GM12878 (cell line): ENCODE results near the gene ANO1. TPM values are rescaled to one million over a fixed set of nuclear protein-coding genes. Genes with fewer than 3 reads are reported as not detected.

Source experiments
- ATAC-seq: fragments of 200-7000 bp; cut with Tn5 transposase; 3 replicates; pipeline ENCODE4 v1.9.1; 2020; ENCODE audit warnings: mild to moderate bottlenecking, moderate library complexity
- BruUV-seq: library from RNA; stranded (reverse); fragments of 400-500 nt; replicated peaks from 2 replicates; lab custom pipeline; 2021; lab: Mats Ljungman, UMichigan
- CTCF ChIA-PET: fragments of 300-600 bp; sonication (Branson Sonifier 250); formaldehyde crosslinking; extraction: SDS; loops from one replicate; lab custom pipeline; 2021; ENCODE audit warnings: inconsistent platforms; lab: Yijun Ruan, JAX
- POLR2A ChIA-PET: fragments of 350-600 bp; formaldehyde crosslinking; extraction: SDS; loops from one replicate; lab custom pipeline; 2021; ENCODE audit warnings: inconsistent platforms; lab: Charles Lee
- RAD21 ChIA-PET: fragments of 300-600 bp; sonication (Branson Sonifier 250); formaldehyde crosslinking; loops from one replicate; lab custom pipeline; 2023; ENCODE audit warnings: antibody characterized with exemption; ENCODE audit not compliant: unreplicated experiment; lab: Charles Lee
- SMC1A ChIA-PET: fragments of 300-600 bp; sonication (Branson Sonifier 250); formaldehyde crosslinking; loops from one replicate; lab custom pipeline; 2023; ENCODE audit not compliant: unreplicated experiment, uncharacterized antibody; lab: Charles Lee
- DNase-seq: peaks from one replicate; pipeline ENCODE4 v3.0.0-alpha.2; 2011; ENCODE audit warnings: low read depth, low spot score
- FAIRE-seq: peaks from 3 replicates; lab custom pipeline; 2011; peaks lifted over from hg19 to GRCh38; lab: Jason Lieb, UNC
- H2AFZ ChIP-seq: 2 replicates; pipeline ENCODE4 v1.6.0; 2011; ENCODE audit warnings: low read depth, low read length, control low read depth; ENCODE audit not compliant: control insufficient read depth
- H3K27ac ChIP-seq: 2 replicates; pipeline ENCODE4 v1.5.1; 2011; ENCODE audit warnings: control low read depth; ENCODE audit not compliant: control insufficient read depth, insufficient read depth
- H3K27me3 ChIP-seq, 2 experiments: replicated peaks in 1 of 2; 2 replicates each; pipeline versions ENCODE4 v1.6.0 to v1.6.1; 2011; ENCODE audit warnings: low read length in 1 of 2; ENCODE audit not compliant: control insufficient read depth in 2 of 2, insufficient read depth in 2 of 2
- H3K36me3 ChIP-seq, 2 experiments: 2 replicates each; pipeline ENCODE4 v1.5.1; 2011; ENCODE audit warnings: low read length in 1 of 2; ENCODE audit not compliant: control insufficient read depth in 2 of 2, insufficient read depth in 2 of 2
- H3K4me1 ChIP-seq: 2 replicates; pipeline ENCODE4 v1.6.1; 2011; ENCODE audit warnings: mild to moderate bottlenecking, low read length, moderate library complexity, mixed read lengths; ENCODE audit not compliant: control insufficient read depth, insufficient read depth
- H3K4me2 ChIP-seq: 2 replicates; pipeline ENCODE4 v1.6.0; 2011; ENCODE audit warnings: control low read depth; ENCODE audit not compliant: control insufficient read depth, insufficient read depth
- H3K4me3 ChIP-seq: fragments of 200-600 bp; sonication (generic); 2 replicates; pipeline ENCODE4 v1.5.1; 2016
- H3K79me2 ChIP-seq: 2 replicates; pipeline ENCODE4 v1.6.0; 2011; ENCODE audit warnings: low read length; ENCODE audit not compliant: control insufficient read depth, insufficient read depth
- H3K9ac ChIP-seq: 2 replicates; pipeline ENCODE4 v1.8.0; 2011; ENCODE audit warnings: low read length, control low read depth, mixed read lengths; ENCODE audit not compliant: control insufficient read depth, insufficient read depth
- H3K9me3 ChIP-seq: replicated peaks from 3 replicates; pipeline ENCODE4 v1.5.1; 2011; ENCODE audit warnings: mild to moderate bottlenecking, low read length; ENCODE audit not compliant: control insufficient read depth, insufficient read depth
- H4K20me1 ChIP-seq: 2 replicates; pipeline ENCODE4 v1.6.0; 2011; ENCODE audit not compliant: control insufficient read depth, insufficient read depth
- CBFB ChIP-seq: IDR thresholded peaks from 2 replicates; pipeline ENCODE4 v1.6.1; 2016; ENCODE audit warnings: antibody characterized with exemption, low read depth
- DPF2 ChIP-seq: fragments of 450-650 bp; IDR thresholded peaks from 2 replicates; pipeline ENCODE4 v1.6.1; 2017; ENCODE audit warnings: mild to moderate bottlenecking
- EGR1 ChIP-seq, 2 experiments: IDR thresholded peaks; 1 replicate in 1 of 2; 2 replicates in 1 of 2; pipeline ENCODE4 v1.6.1; 2011 to 2012; ENCODE audit warnings: low read depth in 2 of 2, low read length in 2 of 2, borderline replicate concordance in 1 of 2, mild to moderate bottlenecking in 1 of 2, moderate library complexity in 1 of 2
- JUNB ChIP-seq: IDR thresholded peaks from 2 replicates; pipeline ENCODE4 v1.6.1; 2016; ENCODE audit warnings: antibody characterized with exemption, mild to moderate bottlenecking
- JUND ChIP-seq: IDR thresholded peaks from 2 replicates; pipeline ENCODE4 v1.6.1; 2012; ENCODE audit warnings: low read depth, mild to moderate bottlenecking, low read length, improper control_type of control experiment, moderate library complexity
- MXI1 ChIP-seq: fragments of 150-350 bp; IDR thresholded peaks from 2 replicates; pipeline ENCODE4 v1.6.1; 2011; ENCODE audit warnings: low read depth, mild to moderate bottlenecking, inconsistent platforms, low read length, improper control_type of control experiment
- POLR2AphosphoS2 ChIP-seq: IDR thresholded peaks from 2 replicates; pipeline ENCODE4 v1.6.1; 2011; ENCODE audit warnings: low read depth, mild to moderate bottlenecking, low read length, improper control_type of control experiment, moderate library complexity
- TCF12 ChIP-seq: IDR thresholded peaks from 2 replicates; pipeline ENCODE4 v1.6.1; 2011; ENCODE audit warnings: low read depth, mild to moderate bottlenecking, low read length
- ZNF207 ChIP-seq: fragments of 450-650 bp; IDR thresholded peaks from 2 replicates; pipeline ENCODE4 v1.6.1; 2014; ENCODE audit warnings: antibody characterized with exemption, mild to moderate bottlenecking, borderline replicate concordance
- ZNF384 ChIP-seq: IDR thresholded peaks from 2 replicates; pipeline ENCODE4 v1.6.1; 2012; ENCODE audit warnings: low read depth, mild to moderate bottlenecking, low read length, improper control_type of control experiment, borderline replicate concordance
- ZSCAN29 ChIP-seq: fragments of 450-650 bp; IDR thresholded peaks from 2 replicates; pipeline ENCODE4 v1.6.1; 2017; ENCODE audit warnings: mild to moderate bottlenecking, moderate library complexity
- WGBS: methylation state at CpG from one replicate; pipeline ENCODE4 v1.1.6; 2016; ENCODE audit warnings: low lambda C conversion rate; ENCODE audit not compliant: insufficient replicate concordance, insufficient coverage; ENCODE audit errors: missing lambda C conversion rate; 5-methylcytosine and 5-hydroxymethylcytosine counted together
- in situ Hi-C: fragments of 300-500 bp; cut with MboI; formaldehyde crosslinking; loops from 9 replicates; pipeline ENCODE4 v1.14.3; 2018; ENCODE audit warnings: mixed read lengths
- intact Hi-C: fragments of 100-400 bp; cut with micrococcal nuclease; formaldehyde crosslinking; loops from one replicate; pipeline ENCODE4 v1.14.2; 2022; ENCODE audit not compliant: unreplicated experiment
- polyA plus RNA-seq, 11 experiments: library from polyadenylated mRNA; depleted of rRNA in 4 of 11; unstranded in 6 of 11; stranded (reverse) in 5 of 11; fragments of >200 nt; fragmentation: Nextera tagmentation in 4 of 11; fragmentation: Illumina TruSeq in 1 of 11; extraction: Ambion mirVana in 4 of 11; extraction: Trizol in 1 of 11; gene quantifications; 1 replicate in 1 of 11; 2 replicates in 10 of 11; pipeline versions ENCODE4 v1.2.1 to v1.2.3, GENCODE V29; 2011 to 2016; ENCODE audit warnings: inconsistent platforms in 2 of 11, missing spikeins in 2 of 11, low read depth in 1 of 11
- total RNA-seq, 4 experiments: library from RNA; depleted of rRNA in 3 of 4; stranded (reverse); fragments of >200 nt in 3 of 4; fragmentation: Illumina TruSeq in 1 of 4; extraction: Trizol in 1 of 4; gene quantifications; 2 replicates each; pipeline versions ENCODE4 v1.2.1 to v1.2.3, GENCODE V29; 2013 to 2021
- TF ChIP-seq, protein P1 (sequence below), 3 experiments: IDR thresholded peaks in 2 of 3; conservative IDR thresholded peaks in 1 of 3; 2 replicates each; pipeline ENCODE4 v1.5.1; 2011; ENCODE audit warnings: low read depth in 3 of 3, low read length in 3 of 3, mild to moderate bottlenecking in 3 of 3, control low read depth in 2 of 3, moderate library complexity in 2 of 3, inconsistent platforms in 1 of 3, mixed read lengths in 1 of 3; ENCODE audit not compliant: control insufficient read depth in 2 of 3, insufficient read depth in 1 of 3; ENCODE audit errors: extremely low read depth in 1 of 3
- TF ChIP-seq, protein P2 (sequence below): fragments of 450-650 bp; IDR thresholded peaks from 2 replicates; pipeline ENCODE4 v1.6.1; 2016; ENCODE audit warnings: mild to moderate bottlenecking, moderate library complexity, borderline replicate concordance

The ANO1 gene
- total and polyA plus RNA-seq, 10 of the 15 experiments (the other 5 are each of a cell fraction or from before 2014, with no cell fraction given): 0.01 to 0.38 (median 0.06) TPM; not detected in 7

DNA sequence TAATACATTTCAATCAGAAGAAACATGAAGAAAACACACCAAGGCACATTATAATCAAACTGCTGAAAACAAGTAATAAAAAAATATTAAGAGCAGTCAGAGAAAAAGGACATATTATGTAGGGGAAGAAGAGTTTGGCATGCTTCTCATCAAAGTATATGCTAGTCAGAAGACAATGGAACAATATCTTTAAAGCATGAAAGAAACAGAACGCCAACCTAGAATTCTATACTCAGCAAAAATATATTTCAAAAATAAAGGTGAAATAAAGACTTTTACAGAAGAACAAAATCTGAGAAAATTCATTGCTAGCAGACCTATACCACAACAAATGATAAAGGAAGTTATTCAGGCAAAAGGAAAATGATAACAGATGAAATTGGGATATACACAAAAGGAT is 34.6 kb upstream of the ANO1 start:
- TF ChIP-seq CBFB (no peak), ZNF207 (no peak), POLR2AphosphoS2 (no peak), ZSCAN29 (no peak), JUND (no peak), JUNB (no peak), MXI1 (no peak), ZNF384 (no peak), TCF12 (no peak), DPF2 (no peak), EGR1 (IDR thresholded peaks at IDR 0.05; ENCODE audit: borderline replicate concordance in 1 of 2, low read depth in 2 of 2, low read length in 2 of 2) (no peak)
- TF ChIP-seq, protein P1, sequence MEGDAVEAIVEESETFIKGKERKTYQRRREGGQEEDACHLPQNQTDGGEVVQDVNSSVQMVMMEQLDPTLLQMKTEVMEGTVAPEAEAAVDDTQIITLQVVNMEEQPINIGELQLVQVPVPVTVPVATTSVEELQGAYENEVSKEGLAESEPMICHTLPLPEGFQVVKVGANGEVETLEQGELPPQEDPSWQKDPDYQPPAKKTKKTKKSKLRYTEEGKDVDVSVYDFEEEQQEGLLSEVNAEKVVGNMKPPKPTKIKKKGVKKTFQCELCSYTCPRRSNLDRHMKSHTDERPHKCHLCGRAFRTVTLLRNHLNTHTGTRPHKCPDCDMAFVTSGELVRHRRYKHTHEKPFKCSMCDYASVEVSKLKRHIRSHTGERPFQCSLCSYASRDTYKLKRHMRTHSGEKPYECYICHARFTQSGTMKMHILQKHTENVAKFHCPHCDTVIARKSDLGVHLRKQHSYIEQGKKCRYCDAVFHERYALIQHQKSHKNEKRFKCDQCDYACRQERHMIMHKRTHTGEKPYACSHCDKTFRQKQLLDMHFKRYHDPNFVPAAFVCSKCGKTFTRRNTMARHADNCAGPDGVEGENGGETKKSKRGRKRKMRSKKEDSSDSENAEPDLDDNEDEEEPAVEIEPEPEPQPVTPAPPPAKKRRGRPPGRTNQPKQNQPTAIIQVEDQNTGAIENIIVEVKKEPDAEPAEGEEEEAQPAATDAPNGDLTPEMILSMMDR (IDR thresholded peaks at IDR 0.05 in 2 of 3, conservative IDR thresholded peaks at IDR 0.05 in 1 of 3; ENCODE audit: control insufficient read depth in 2 of 3, extremely low read depth in 1 of 3, insufficient read depth in 1 of 3, low read depth in 3 of 3, low read length in 3 of 3): no peak
- TF ChIP-seq, protein P2, sequence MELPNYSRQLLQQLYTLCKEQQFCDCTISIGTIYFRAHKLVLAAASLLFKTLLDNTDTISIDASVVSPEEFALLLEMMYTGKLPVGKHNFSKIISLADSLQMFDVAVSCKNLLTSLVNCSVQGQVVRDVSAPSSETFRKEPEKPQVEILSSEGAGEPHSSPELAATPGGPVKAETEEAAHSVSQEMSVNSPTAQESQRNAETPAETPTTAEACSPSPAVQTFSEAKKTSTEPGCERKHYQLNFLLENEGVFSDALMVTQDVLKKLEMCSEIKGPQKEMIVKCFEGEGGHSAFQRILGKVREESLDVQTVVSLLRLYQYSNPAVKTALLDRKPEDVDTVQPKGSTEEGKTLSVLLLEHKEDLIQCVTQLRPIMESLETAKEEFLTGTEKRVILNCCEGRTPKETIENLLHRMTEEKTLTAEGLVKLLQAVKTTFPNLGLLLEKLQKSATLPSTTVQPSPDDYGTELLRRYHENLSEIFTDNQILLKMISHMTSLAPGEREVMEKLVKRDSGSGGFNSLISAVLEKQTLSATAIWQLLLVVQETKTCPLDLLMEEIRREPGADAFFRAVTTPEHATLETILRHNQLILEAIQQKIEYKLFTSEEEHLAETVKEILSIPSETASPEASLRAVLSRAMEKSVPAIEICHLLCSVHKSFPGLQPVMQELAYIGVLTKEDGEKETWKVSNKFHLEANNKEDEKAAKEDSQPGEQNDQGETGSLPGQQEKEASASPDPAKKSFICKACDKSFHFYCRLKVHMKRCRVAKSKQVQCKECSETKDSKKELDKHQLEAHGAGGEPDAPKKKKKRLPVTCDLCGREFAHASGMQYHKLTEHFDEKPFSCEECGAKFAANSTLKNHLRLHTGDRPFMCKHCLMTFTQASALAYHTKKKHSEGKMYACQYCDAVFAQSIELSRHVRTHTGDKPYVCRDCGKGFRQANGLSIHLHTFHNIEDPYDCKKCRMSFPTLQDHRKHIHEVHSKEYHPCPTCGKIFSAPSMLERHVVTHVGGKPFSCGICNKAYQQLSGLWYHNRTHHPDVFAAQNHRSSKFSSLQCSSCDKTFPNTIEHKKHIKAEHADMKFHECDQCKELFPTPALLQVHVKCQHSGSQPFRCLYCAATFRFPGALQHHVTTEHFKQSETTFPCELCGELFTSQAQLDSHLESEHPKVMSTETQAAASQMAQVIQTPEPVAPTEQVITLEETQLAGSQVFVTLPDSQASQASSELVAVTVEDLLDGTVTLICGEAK: no peak
- no peaks in the 10 kb centered on the region for H3K36me3 ChIP-seq
- H3K4me1 ChIP-seq: no peaks in the 10 kb centered on the region
- H3K79me2 ChIP-seq: no peaks in the 10 kb centered on the region
- no peak overlapping the region for H3K4me2 ChIP-seq
- no peak for ATAC-seq
- no TSS peak for BruUV-seq
- WGBS: 0% methylated on average over 1 of the region's 1 CpG
- H2AFZ ChIP-seq: no peak overlapping the region
- in situ Hi-C loops (no loop called here), intact Hi-C loops (no loop called here)
- H4K20me1 ChIP-seq: no peaks in the 10 kb centered on the region
- no peak overlapping the region for H3K27ac ChIP-seq
- RAD21 ChIA-PET: no interaction called here
- CTCF ChIA-PET: no interaction called here
- SMC1A ChIA-PET: no interaction called here
- no peak overlapping the region for H3K9ac ChIP-seq
- H3K9me3 ChIP-seq: no peaks in the 10 kb centered on the region; the same call in 2 of the 3 replicates
- DNase-seq: no peak
- no peaks in the 10 kb centered on the region for H3K27me3 ChIP-seq
- H3K4me3 ChIP-seq: no peak overlapping the region
- FAIRE-seq: no peak
- POLR2A ChIA-PET: no interaction called here
